ENCODE data around the gene MTM1. TPM values are rescaled to one million over a fixed set of nuclear protein-coding genes. Genes with fewer than 3 reads are reported as not detected.

MTM1 gene
- total RNA-seq, 1 donor from 2014 or later = 9.5 TPM

- TF ChIP-seq, protein P1, sequence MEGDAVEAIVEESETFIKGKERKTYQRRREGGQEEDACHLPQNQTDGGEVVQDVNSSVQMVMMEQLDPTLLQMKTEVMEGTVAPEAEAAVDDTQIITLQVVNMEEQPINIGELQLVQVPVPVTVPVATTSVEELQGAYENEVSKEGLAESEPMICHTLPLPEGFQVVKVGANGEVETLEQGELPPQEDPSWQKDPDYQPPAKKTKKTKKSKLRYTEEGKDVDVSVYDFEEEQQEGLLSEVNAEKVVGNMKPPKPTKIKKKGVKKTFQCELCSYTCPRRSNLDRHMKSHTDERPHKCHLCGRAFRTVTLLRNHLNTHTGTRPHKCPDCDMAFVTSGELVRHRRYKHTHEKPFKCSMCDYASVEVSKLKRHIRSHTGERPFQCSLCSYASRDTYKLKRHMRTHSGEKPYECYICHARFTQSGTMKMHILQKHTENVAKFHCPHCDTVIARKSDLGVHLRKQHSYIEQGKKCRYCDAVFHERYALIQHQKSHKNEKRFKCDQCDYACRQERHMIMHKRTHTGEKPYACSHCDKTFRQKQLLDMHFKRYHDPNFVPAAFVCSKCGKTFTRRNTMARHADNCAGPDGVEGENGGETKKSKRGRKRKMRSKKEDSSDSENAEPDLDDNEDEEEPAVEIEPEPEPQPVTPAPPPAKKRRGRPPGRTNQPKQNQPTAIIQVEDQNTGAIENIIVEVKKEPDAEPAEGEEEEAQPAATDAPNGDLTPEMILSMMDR (IDR thresholded peaks at IDR 0.05; ENCODE audit: borderline replicate concordance) = no peak
- DNase-seq = no peak
- Histone ChIP-seq H3K36me3 (no peaks in the 10 kb centered on the region), H3K4me1 (peaks cover 34% of the 10 kb centered on the region), H3K4me3 (peak overlapping the region; percentile 83), H3K27me3 (ENCODE audit: low read depth) (no peaks in the 10 kb centered on the region), H3K9me3 (replicated peaks) (no peaks in the 10 kb centered on the region), H3K27ac (replicated peaks) (peak overlapping the region; percentile 55)
- intact Hi-C loops (cut with micrococcal nuclease) = no loop called here
These were observed 639 bp upstream of the MTM1 start for GRCh38 chrX:150567645-150568319.

DNA sequence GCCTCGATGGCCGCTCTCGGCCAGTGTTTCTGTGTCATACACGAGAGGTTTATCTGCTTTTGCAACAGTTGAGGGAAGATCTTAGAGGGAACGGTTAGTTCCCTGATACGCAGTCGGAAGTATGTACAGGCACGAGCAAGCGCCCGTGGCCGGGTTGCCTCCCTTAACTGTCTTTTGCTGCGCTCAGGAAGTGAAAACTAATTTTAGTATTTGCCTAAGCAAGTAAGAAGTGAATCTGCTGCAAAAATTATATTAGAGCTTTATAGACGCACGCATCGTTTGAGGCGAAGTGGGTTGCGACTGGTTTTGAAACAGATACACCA, 695 bp downstream of the MTM1 start:
- TF ChIP-seq, protein P1 (IDR thresholded peaks at IDR 0.05; ENCODE audit: borderline replicate concordance) = no peak
- no peaks in the 10 kb centered on the region for H3K36me3 ChIP-seq
- H3K9me3 ChIP-seq (replicated peaks) = no peaks in the 10 kb centered on the region
- intact Hi-C loops (cut with micrococcal nuclease) = no loop called here
- H3K27ac ChIP-seq (replicated peaks) = peak overlapping the region; percentile 90
- peaks cover 45% of the 10 kb centered on the region for H3K4me1 ChIP-seq
- DNase-seq = peak; percentile 27
- H3K27me3 ChIP-seq (ENCODE audit: low read depth) = no peaks in the 10 kb centered on the region
- H3K4me3 ChIP-seq = peak overlapping the region; percentile 83

DNA sequence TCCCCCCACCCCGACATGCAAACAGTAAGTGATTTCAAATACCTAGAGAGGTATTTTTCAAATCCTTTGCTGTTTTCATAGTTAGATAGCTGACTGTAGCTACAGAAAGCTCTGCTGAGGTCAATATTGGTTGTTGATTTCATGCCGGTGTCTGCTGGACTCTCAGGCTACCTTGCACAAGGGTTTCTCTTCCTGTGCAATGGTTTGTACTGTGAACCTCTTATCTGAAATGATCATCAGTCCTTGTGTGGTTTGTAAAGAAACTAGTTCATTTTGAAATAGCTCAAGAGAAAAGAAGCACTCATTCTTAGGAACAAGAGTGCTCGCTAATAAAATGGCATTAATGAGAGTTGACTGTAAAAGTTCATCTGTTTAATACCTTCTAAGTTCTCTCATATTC, 2.1 kb downstream of the MTM1 start:
- Histone ChIP-seq H3K4me3 (no peak overlapping the region), H3K9me3 (replicated peaks) (no peaks in the 10 kb centered on the region), H3K27ac (replicated peaks) (peak overlapping the region; percentile 48), H3K4me1 (peaks cover 57% of the 10 kb centered on the region), H3K36me3 (no peaks in the 10 kb centered on the region), H3K27me3 (ENCODE audit: low read depth) (no peaks in the 10 kb centered on the region)
- intact Hi-C loops (cut with micrococcal nuclease) = no loop called here
- DNase-seq = no peak
- TF ChIP-seq, protein P1 (IDR thresholded peaks at IDR 0.05; ENCODE audit: borderline replicate concordance) = no peak

DNA sequence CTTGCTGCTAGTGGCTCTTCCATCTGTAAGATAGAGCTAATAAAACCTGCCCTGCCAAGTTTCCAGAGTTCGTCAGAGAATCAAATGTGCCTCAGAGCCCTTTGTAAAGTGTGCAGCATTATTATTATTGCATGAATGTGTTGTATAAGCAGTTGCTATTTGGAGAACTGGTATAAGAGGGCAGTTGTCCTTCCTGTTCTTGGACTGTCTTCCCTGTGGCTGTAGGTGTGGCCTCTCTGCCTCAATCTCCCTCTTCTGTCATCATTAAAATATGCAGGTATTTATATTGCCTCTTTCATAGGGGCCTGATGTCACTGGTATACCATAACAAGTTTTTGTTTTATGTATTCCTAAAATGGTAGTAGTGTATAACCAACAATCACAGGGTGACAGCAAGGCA, 3.8 kb downstream of the MTM1 start:
- intact Hi-C loops (cut with micrococcal nuclease) = no loop called here

GRCh38 chrX:150573106-150573505, 4.7 kb downstream of the MTM1 start:
- intact Hi-C loops (cut with micrococcal nuclease) = no loop called here
- TF ChIP-seq, protein P1 (IDR thresholded peaks at IDR 0.05; ENCODE audit: borderline replicate concordance) = no peak
- no peak overlapping the region for H3K27ac ChIP-seq (replicated peaks)
- H3K4me1 ChIP-seq = peaks cover 65% of the 10 kb centered on the region
- H3K9me3 ChIP-seq (replicated peaks) = peaks cover 2% of the 10 kb centered on the region
- H3K27me3 ChIP-seq (ENCODE audit: low read depth) = no peaks in the 10 kb centered on the region
- no peak overlapping the region for H3K4me3 ChIP-seq
- no peaks in the 10 kb centered on the region for H3K36me3 ChIP-seq
- DNase-seq = no peak

More for the DNA sequence above, 3.8 kb downstream of the MTM1 start:
- Histone ChIP-seq H3K4me3 (peak overlapping the region; percentile 19), H3K27me3 (ENCODE audit: low read depth) (no peaks in the 10 kb centered on the region), H3K4me1 (peaks cover 65% of the 10 kb centered on the region), H3K36me3 (no peaks in the 10 kb centered on the region), H3K27ac (replicated peaks) (peak overlapping the region; percentile 48), H3K9me3 (replicated peaks) (no peaks in the 10 kb centered on the region)
- DNase-seq = no peak
- TF ChIP-seq, protein P1 (IDR thresholded peaks at IDR 0.05; ENCODE audit: borderline replicate concordance) = no peak

Data from left ventricle myocardium inferior (tissue), 1 donor.